ENCODE results near the gene CGN.

The CGN gene, protein sequence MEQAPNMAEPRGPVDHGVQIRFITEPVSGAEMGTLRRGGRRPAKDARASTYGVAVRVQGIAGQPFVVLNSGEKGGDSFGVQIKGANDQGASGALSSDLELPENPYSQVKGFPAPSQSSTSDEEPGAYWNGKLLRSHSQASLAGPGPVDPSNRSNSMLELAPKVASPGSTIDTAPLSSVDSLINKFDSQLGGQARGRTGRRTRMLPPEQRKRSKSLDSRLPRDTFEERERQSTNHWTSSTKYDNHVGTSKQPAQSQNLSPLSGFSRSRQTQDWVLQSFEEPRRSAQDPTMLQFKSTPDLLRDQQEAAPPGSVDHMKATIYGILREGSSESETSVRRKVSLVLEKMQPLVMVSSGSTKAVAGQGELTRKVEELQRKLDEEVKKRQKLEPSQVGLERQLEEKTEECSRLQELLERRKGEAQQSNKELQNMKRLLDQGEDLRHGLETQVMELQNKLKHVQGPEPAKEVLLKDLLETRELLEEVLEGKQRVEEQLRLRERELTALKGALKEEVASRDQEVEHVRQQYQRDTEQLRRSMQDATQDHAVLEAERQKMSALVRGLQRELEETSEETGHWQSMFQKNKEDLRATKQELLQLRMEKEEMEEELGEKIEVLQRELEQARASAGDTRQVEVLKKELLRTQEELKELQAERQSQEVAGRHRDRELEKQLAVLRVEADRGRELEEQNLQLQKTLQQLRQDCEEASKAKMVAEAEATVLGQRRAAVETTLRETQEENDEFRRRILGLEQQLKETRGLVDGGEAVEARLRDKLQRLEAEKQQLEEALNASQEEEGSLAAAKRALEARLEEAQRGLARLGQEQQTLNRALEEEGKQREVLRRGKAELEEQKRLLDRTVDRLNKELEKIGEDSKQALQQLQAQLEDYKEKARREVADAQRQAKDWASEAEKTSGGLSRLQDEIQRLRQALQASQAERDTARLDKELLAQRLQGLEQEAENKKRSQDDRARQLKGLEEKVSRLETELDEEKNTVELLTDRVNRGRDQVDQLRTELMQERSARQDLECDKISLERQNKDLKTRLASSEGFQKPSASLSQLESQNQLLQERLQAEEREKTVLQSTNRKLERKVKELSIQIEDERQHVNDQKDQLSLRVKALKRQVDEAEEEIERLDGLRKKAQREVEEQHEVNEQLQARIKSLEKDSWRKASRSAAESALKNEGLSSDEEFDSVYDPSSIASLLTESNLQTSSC
- 0.97 to 3.3 (median 2.9) reads per million in 4 experiments for total RNA-seq

DNA sequence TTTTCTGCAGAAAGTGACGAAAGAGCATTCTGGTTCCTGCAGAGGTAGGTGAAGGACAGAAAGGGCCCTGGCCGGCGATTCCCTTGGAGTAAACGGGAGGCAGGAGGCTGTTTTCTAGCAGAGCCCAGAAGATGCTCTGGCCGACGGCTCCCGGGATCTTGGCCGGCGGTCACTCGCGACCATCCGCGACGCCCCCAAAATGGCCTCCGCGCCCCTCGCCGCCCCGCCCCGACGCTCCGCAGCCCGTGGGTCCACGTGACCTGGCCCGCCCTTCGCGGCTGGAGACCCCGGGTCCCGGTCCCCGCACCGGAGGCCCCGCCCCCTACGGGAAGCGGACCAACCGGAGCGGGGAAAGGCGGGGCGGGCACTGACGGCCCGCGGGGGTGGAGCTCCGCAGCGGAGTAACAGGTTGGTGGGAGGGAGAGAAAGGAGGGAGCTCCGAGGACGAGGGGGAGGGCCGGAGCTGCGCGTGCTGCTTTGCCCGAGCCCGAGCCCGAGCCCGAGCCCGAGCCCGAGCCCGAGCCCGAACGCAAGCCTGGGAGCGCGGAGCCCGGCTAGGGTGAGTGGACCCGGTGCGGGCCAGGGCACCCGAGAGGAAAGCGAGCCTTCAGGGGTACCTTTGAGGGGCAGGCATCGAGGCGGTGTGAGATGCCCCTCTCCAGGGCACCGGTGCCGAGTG is at the start of gene CGN:
Gene CGN, plus strand, starts transcription at position 431 of the 679 bp plus-strand sequence. CDS start 7,133 bp downstream, outside the sequence.
- peak; percentile 84 for DNase-seq

DNA sequence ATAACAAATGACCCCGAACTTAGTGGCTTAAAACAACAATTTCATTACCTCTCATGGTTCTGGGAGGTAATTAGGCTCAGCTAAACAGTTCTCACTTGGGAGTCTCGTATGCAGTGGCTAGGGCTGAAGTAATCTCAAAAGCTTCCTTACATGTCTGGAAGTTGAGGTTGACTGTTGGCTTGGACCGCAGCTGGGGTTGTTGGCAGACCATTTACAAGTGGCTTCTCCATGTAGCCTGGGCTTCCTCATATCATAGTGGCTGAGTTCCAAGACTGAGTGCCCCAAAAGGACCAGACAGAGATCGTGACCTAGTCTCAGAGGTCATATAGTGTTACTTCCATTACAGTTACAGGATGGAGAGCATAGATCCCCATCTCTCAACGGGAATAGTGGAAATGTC is 49.5 kb upstream of the CGN start:
- DNase-seq = no peak

DNA sequence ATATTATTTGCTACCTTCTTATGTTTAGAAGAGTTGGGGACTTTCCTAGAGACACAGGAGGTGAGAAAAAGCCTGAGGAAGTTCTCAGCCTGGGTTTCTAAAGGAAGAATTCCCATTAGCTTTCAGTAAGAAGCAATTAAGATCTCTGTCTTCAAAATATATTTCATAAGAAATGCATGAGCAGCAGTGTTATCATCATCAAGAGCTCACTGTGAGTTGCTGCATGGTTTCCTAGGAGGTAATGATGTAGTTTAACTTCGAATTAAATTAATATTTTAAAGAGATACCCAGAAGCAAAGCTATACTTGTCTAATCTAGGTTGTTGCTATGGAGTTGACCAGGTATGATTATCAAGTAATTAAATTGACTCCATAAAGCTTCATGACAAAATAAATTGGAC is 46.2 kb upstream of the CGN start:
- DNase-seq = no peak

DNA sequence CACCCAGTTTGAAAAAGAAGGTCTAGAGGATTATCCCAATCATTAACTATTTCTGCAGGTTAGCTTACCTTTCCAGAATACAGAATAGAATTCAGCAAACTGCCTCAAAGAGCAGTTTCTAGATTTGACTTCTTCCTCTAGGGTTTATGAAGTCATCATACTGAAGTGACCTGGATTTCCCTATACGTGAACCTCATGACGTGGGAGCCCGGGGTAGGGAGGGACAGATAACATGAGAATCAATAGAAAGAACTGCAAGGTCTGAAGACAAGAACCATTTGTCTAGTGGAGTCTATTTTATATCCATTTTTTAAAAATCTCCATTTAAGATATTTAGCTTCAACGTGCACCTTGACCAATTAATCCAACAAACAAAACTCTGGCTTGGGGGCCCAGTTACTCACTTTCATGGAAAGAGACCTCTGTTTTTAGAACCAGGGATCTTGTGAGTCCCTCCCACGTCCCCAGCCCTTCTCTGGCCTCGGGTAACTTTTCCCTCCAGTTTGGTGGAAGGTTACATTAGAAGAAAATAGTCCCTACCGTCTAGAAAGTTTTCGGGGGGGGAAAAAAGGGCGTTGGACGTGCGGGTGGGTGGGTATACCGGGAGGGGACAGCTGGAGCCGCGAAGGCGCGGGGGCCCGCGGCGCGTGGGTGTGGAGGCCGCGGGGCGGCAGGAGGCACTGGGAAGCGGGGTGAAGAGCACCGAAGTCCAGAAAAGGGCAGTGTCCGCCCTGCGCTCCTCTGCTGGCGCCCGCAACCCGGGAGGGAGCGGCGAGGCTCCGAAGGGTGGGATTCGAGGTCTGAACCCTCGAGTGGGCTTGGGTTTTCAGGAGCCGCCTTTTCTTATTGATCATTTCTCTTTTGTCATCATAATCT is 38.1 kb upstream of the CGN start:
- no peak for DNase-seq

DNA sequence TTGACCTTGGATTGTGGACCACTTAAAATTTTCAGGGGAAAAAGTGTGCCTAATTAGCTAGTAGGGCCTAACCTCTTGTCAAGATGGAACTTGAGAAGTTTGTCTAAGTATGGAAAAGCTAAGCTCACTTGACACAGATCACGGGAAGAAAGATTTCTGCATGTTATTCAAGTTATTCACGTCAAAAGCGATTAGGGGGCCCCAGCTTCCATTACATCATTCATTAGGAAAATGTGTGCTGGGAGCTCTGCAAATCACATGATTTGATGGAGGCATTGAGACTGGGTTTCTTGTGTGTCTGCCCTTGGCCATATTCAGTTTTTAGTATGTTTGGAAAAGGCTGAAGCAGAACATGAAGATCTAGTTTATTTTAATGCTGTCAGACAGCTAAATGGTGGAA is 36.4 kb upstream of the CGN start:
- DNase-seq = no peak

DNA sequence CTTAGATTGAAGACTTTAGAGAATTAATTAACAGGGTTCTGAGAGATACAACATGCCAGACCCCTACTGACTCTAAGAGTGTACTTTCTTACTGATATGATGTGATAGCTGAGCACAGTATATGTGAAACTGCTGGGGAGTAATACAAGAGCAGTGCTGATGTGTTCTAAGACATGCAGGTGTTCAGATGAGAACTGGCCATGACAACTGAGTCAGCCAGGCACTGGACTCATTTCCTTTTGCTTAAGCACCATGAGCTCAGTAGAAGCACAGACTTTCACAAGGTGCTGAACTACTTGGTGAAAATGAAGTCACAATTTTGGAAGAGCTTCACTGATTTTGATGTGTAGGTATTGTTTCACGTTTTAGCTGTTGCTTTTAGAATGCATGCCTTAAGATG is 36.0 kb upstream of the CGN start:
- no peak for DNase-seq

DNA sequence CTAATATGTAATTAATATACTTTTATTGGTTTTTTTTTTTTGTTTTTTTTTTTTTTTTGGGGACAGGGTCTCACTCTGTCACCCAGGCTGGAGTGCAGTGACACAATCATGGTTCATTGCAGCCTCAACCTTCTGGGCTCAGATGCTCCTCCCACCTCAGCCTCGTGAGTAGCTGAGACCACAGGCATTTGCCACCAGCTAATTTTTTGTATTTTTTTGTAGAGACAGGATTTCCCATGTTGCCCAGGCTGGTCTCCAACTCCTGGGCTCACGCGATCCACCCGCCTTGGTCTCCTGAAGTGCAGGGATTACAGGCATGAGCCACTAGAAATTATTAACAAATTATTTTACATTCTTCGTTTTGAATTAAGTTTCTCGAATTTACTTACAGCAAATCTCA is 35.1 kb upstream of the CGN start:
- no peak for DNase-seq

DNA sequence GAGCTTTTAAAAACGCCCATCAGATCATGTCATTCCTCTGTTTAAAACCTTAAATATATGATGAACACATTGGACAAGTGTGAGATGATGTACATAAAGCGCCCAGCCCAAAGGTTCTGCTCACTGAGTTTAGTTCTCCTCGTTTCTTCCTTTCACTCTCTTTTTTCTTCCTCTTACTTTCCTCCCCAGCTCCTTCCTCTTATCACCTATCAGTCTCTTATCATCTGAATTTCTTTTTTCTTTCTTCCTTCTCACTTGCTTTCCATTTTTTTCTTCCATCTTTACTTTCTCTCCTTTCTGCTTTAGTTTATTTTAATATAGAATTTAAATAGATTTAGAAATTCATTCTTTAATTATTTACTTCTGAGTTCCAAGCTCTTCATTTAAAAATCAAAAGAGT is 34.1 kb upstream of the CGN start:
- DNase-seq = no peak

DNA sequence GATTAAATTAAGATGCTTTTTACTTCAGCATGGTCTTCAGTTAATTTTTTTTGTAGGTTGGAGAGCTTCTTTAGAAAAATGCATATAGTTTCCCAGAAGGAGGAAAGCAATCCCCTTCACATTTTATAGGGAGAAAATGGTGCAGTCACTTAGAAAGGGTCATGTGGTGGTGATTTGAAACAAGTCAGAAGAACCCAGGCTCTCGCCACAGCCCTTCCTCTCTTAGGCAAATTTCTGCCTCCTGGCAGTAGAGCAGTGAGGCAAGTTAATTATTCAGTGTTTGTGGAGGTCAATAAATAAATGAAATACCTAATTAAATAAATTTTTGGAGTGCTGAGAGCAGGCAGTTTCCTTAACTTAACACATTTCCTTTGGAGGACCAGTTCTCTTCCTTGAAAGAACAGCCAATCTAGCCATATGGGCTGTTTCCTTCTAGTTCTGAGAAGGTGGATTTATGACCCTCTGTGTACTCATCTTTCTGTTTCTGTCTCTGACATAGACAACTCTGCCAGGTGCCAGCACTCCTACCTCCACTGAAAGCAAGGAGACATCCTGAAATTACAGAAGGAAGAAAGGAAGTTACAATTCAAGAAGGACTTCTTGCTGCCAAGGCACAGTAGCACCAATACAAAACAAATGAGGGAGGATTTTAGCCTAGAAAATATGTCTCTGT is 32.9 kb upstream of the CGN start:
- DNase-seq = no peak

DNA sequence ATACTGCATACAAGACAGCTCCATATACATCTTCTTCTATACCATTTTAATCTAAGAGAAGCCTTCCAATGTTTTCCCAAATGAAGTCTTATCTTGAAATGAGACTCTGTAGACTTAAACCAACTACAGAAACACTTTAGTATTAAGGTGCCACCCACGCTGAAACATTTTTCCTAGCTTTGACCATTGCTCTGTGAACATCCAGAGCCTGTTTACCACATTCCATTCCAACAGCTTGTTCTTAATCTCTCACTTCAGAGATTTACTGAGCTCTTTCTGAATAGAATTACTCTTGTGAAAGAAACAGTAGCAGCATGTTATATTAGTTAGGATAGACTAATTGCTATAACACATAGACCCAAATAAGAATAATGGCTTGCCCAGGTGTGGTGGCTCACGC is 32.3 kb upstream of the CGN start:
- DNase-seq = no peak

DNA sequence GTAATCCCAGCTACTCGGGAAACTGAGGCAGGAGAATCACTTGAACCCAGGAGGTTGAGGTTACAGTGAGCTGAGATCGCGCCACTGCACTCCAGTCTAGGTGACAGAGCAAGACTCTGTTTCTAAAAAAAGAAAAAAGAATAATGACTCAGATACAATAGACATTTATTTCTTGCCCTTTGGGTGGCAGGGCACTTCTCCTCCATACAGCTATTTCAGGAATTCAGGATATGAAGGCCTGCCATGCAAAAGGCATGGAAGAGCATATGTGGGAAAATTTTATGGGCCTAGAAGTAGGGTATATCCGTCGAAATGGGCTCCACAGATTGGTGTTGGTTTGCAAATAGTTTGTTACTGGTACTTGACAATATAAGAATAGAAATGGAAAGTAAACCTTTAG is 31.7 kb upstream of the CGN start:
- DNase-seq = no peak

DNA sequence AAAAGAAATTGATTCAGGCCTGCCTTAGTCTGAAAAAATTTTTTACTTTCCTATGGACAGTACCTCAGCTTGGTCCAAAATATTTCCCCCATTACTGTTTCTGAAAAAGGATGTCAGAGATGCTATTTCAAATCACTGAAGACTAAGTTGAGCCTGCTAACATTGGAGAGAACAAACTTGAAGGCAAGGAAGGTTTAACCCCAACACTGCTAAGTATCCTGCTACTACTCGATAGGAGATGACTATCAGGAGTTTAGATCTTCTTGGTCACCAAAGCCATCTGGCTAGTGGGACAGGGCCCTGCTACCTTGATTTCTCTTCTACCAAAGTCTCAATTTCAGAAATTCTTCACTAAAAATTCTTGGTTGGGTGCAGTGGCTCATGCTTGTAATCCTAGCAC is 29.2 kb upstream of the CGN start:
- DNase-seq = no peak

DNA sequence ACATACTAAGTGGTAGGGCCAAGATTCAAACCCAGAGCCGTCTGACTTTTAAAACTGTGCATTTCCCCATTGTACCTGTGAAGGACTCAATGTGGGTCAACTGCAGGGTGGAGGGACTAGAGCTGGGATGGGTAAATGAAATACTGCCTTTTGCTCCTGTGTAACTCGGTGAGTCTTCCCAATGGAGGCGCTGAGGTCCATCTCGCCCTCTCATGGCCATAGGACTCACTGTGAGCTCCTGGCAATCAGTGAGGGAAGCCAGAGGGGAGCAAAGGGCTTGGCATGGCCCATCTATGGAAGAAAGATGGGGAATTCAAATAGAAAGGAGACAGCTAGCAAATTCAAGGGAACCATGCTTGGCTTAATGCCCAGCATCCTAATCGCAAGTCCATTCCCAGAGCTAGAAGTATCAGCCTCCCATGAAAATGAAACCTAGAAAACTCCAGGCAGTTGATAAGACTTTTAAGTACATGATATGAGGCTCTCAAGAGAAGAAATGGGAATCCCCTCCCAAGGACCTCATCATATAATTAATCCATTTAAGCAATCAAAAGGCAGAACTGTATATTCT is 25.4 kb upstream of the CGN start:
- DNase-seq = no peak

DNA sequence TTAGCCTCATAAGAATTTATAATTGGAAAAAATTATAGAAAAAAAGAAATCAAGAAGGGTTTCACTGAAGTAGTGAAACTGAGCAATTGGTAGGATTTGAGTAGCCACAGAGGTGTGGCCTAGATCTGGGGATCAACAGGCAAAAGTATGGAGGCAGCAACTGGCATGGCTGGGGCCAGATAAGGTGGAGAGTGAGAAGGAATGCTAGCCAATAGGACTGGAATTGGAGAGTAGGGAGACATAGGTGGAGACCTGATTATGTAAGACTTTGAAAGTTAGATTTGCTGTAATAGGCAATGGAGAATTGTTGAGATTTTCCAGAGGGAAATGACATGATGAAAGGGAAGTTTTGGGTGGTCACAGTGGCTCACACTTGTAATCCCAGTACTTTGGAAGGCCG is 24.6 kb upstream of the CGN start:
- DNase-seq = no peak

DNA sequence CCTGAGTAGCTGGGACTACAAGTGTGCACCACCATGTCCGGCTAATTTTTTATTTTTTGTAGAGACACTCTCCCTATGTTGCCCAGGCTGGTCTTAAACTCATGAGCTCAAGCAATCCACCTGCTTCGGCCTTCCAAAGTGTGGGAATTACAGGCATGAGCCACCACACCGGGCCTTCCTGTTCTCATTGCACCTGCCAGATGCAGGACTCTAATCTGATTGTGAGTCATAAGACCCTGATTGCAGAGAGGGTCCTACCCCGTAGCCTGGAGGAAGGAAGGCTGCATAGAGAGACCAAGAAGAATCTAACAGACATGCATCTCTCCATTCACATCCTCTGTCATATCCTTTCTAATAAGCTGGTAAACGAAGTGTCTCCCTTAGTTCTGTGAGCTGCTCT is 19.5 kb upstream of the CGN start:
- DNase-seq = no peak

DNA sequence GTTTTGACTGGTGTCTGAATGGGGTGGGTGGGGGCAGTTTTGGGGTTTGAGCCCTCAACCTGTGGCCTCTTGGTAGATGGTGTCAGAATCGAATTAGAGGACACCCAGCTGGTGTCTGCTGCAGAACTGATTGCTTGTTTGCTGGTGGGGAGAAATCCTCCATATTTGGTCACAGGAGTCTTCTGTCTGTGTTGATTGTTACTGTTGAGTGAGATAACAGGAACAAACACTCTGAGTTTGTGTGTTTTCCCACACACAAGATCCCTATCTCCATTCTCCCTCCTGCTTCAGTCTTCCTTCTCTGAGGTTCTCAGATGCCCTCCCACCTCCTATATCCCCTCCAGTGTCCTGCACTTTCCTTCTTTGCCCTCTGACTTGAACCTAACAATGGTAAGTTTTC is 19.1 kb upstream of the CGN start:
- DNase-seq = no peak

DNA sequence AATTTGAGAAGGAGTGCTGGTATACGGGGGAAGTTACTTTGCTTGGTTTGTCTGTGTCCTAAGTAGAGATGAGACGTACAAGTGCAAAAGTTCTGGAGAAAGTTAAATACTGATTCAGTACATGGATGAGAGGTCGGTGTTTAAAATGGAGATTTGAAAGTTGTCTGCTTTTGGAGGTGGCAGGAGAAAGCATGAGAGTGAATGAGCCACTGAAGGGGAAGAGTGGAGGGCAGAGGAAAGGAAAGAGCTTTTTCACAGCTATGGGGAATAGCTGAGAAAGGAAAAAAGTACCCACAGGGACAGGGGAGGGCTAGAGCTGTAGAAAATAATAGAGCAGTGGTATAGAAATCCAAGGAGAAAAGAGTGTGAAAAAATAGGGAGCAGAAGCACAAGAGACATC is 18.1 kb upstream of the CGN start:
- no peak for DNase-seq

DNA sequence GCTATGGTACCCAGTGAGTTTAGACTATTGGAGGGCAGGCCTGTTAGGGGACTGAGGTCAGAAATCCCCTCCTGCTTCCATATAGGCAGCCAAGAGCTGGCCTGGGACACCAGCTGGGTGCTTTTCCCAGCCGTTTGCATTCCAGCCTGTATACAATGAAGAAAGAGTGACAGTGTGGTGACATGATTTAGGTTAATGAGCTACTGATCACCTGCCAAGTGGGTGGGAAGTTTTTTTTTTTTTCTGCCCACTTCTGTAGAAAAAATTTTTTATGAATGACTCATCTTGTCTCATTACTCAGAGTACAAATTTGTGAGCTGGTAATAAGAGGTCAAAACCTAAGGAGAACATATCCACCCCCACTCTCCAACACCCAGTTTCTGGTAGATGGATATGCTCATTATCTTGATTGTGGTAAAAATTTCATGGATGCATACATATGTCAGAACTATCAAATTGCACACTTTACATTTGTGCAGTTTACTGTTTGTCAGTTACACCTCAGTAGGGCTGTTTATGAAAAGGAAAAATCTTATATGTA is 16.4 kb upstream of the CGN start:
- DNase-seq = no peak

DNA sequence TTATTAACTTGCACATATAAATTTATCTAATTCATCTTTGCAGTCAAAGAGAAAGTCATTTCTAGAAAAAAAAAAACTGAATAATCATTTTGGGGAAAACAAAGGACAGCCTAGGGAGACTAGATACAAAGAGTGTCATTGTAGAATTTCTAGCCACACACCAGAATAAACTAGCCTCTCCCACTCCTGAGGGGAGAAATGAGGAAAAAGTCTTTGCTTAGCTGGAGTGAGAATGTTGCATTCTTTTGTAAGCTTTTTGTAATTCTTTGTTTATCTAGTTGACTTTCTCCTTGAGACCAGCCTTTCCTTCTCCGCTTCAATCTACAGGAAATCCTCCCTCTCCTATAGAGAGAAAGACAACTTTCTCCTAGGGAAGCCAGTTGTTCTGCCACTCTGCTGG is 15.9 kb upstream of the CGN start:
- DNase-seq = no peak

DNA sequence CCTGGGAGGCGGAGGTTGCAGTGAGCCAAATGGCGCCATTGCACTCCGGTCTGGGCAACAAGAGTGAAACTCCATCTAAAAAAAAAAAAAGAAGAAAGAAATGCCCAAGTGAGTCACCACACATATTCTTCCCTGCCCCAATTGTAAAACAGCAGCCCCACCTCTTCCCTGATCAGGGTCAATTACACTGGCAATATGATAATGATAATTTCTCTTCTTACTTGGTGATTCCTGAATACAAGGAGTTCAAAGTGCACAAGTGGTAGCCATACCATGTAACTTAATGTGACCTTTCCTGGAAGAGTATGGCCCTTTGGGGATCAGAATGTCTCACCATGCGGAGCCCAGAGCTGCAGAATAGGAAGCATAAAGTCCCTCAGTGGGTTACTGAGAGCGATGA is 11.8 kb upstream of the CGN start:
- DNase-seq = no peak

DNA sequence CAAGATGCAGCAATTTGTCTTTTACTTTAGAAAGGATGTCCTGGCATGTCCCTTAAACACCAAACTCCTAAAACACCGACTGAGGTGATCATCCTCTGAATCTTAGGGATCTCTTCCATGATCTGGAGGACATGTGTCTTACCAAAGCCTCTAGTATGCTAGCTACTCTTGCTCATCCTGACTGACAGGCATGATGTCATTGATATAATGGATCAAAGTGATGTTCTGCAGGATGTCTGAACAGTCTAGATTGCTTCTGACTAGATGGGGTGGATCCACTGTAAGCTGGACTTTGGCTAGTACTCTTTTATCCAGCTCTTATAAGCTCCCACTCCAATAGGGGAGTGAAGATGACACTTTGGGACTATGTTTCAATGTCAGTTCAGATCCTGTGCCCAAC is 11.3 kb upstream of the CGN start:
- DNase-seq = no peak
